A673 (cell line): ENCODE results near the gene NLGN4Y. TPM values are rescaled to one million over a fixed set of nuclear protein-coding genes. Genes with fewer than 3 reads are reported as not detected.

Source experiments
- BruUV-seq: library from RNA; stranded (reverse); fragments of 400-500 nt; replicated peaks from 2 replicates; lab custom pipeline; 2021; lab: Mats Ljungman, UMichigan
- CTCF ChIA-PET: fragments of 300-600 bp; sonication (Branson Sonifier 250); formaldehyde crosslinking; loops from one replicate; lab custom pipeline; 2022; ENCODE audit warnings: antibody characterized with exemption; lab: Charles Lee
- POLR2A ChIA-PET: fragments of 300-600 bp; sonication (Branson Sonifier 250); formaldehyde crosslinking; loops from one replicate; lab custom pipeline; 2022; ENCODE audit warnings: antibody characterized with exemption; ENCODE audit not compliant: low non-redundant PET; lab: Charles Lee
- DNase-seq: peaks from one replicate; pipeline ENCODE4 v3.0.0-alpha.2; 2015; ENCODE audit warnings: low spot score
- H3K27ac ChIP-seq: fragments of 200-600 bp; sonication (generic); 2 replicates; pipeline ENCODE4 v1.5.1; 2016; ENCODE audit warnings: mixed run types, low read depth, mild to moderate bottlenecking, mixed read lengths, antibody characterized with exemption, low read length; ENCODE audit not compliant: poor library complexity, severe bottlenecking
- H3K27me3 ChIP-seq: fragments of 200-600 bp; sonication (generic); replicated peaks from 2 replicates; pipeline ENCODE4 v1.6.1; 2017; ENCODE audit warnings: mixed run types, low read depth, mild to moderate bottlenecking, mixed read lengths, antibody characterized with exemption, low read length; ENCODE audit not compliant: insufficient read depth, poor library complexity
- H3K36me3 ChIP-seq: fragments of 200-600 bp; sonication (generic); 2 replicates; pipeline ENCODE4 v1.6.1; 2016; ENCODE audit warnings: mixed run types, mild to moderate bottlenecking, mixed read lengths, antibody characterized with exemption, low read length; ENCODE audit not compliant: insufficient read depth, poor library complexity, severe bottlenecking
- H3K4me1 ChIP-seq: fragments of 200-600 bp; sonication (generic); 2 replicates; pipeline ENCODE4 v1.6.1; 2017; ENCODE audit warnings: mixed run types, mild to moderate bottlenecking, mixed read lengths, antibody characterized with exemption, low read length; ENCODE audit not compliant: insufficient read depth, poor library complexity, severe bottlenecking
- H3K4me3 ChIP-seq: fragments of 200-600 bp; sonication (generic); 2 replicates; pipeline ENCODE4 v1.5.1; 2016; ENCODE audit warnings: low read depth, mixed run types, mild to moderate bottlenecking, mixed read lengths, low read length; ENCODE audit not compliant: poor library complexity, severe bottlenecking
- H3K9me3 ChIP-seq: fragments of 200-600 bp; sonication (generic); 2 replicates; pipeline ENCODE4 v1.6.1; 2016; ENCODE audit warnings: mixed run types, low read depth, mild to moderate bottlenecking, mixed read lengths, antibody characterized with exemption, low read length; ENCODE audit not compliant: poor library complexity, severe bottlenecking
- CTCF ChIP-seq: fragments of 300-800, 200-600 bp; sonication (generic); conservative IDR thresholded peaks from 2 replicates; pipeline ENCODE4 v1.5.1; 2017; ENCODE audit warnings: low read depth, mild to moderate bottlenecking, antibody characterized with exemption, low read length, moderate library complexity, mixed read lengths
- EZH2 ChIP-seq: fragments of 200-600 bp; sonication (generic); IDR thresholded peaks from 2 replicates; pipeline ENCODE4 v1.6.1; 2017; ENCODE audit warnings: borderline replicate concordance, low read depth, mild to moderate bottlenecking, mixed read lengths, antibody characterized with exemption, low read length; ENCODE audit not compliant: poor library complexity, severe bottlenecking
- intact Hi-C: fragments of 100-400 bp; cut with micrococcal nuclease; formaldehyde crosslinking; loops from one replicate; pipeline ENCODE4 v1.10.0; 2022; ENCODE audit not compliant: unreplicated experiment
- total RNA-seq: library from RNA; stranded (reverse); gene quantifications from 2 replicates; pipeline ENCODE4 v1.2.3, GENCODE V29; 2021

Gene NLGN4Y
- total RNA-seq, 1 experiment from 2014 or later, result not detected

- Histone ChIP-seq H3K36me3 (no peaks in the 10 kb centered on the region), H3K27ac (no peak overlapping the region), H3K4me3 (no peak overlapping the region), H3K9me3 (no peaks in the 10 kb centered on the region), H3K4me1 (no peaks in the 10 kb centered on the region), H3K27me3 (no peaks in the 10 kb centered on the region)
- ChIA-PET POLR2A (no interaction called here), CTCF (no interaction called here)
- intact Hi-C loops, result no loop called here
- TF ChIP-seq CTCF, result no peak
- TF ChIP-seq EZH2, result no peak
- no peak for DNase-seq
- no TSS peak for BruUV-seq
Measured at GRCh38 chrY:14586725-14587124, 62.4 kb downstream of the NLGN4Y start.

- Histone ChIP-seq H3K27me3 (no peaks in the 10 kb centered on the region), H3K9me3 (no peaks in the 10 kb centered on the region), H3K4me1 (no peaks in the 10 kb centered on the region), H3K36me3 (no peaks in the 10 kb centered on the region), H3K4me3 (no peak overlapping the region), H3K27ac (no peak overlapping the region)
- intact Hi-C loops, result no loop called here
- BruUV-seq, result no TSS peak
- no peak for DNase-seq
- POLR2A ChIA-PET, result no interaction called here
- CTCF ChIA-PET, result no interaction called here
- TF ChIP-seq EZH2 (no peak), CTCF (no peak)
Measured at GRCh38 chrY:14601372-14601771, 77.0 kb downstream of the NLGN4Y start.

- DNase-seq, result no peak
- CTCF ChIA-PET, result no interaction called here
- POLR2A ChIA-PET, result no interaction called here
- Histone ChIP-seq H3K27ac (no peak overlapping the region), H3K36me3 (no peaks in the 10 kb centered on the region), H3K9me3 (no peaks in the 10 kb centered on the region), H3K27me3 (no peaks in the 10 kb centered on the region), H3K4me3 (no peak overlapping the region), H3K4me1 (no peaks in the 10 kb centered on the region)
- intact Hi-C loops, result no loop called here
- BruUV-seq, result no TSS peak
- TF ChIP-seq CTCF (no peak), EZH2 (no peak)
Measured at GRCh38 chrY:14617625-14618024, 93.3 kb downstream of the NLGN4Y start.
